PC-9 (cell line): ENCODE measurements around the gene VWA7.

Experiments used
- CTCF ChIP-seq: fragments of 200-600 bp; sonication (generic); conservative IDR thresholded peaks from 2 replicates; pipeline ENCODE4 v1.6.1; 2017; ENCODE audit warnings: mixed run types, antibody characterized with exemption, mild to moderate bottlenecking, moderate library complexity
- EZH2 ChIP-seq: fragments of 200-600 bp; sonication (generic); IDR thresholded peaks from 2 replicates; pipeline ENCODE4 v1.8.0; 2017; ENCODE audit warnings: antibody characterized with exemption, low read depth

GRCh38 chr6:31765910-31766794, 11.0 kb downstream of the VWA7 start:
- no peak for TF ChIP-seq CTCF
- TF ChIP-seq EZH2 = no peak
